SIG-M5 treated with dmso at 0.1 percent for 504 hours (cell line): ENCODE data around the gene PTPRC.

Source experiments
- DNase-seq: peaks from one replicate; lab custom pipeline; 2025; ENCODE audit not compliant: unreplicated experiment; lab: John Stamatoyannopoulos, UW

Gene PTPRC

DNA sequence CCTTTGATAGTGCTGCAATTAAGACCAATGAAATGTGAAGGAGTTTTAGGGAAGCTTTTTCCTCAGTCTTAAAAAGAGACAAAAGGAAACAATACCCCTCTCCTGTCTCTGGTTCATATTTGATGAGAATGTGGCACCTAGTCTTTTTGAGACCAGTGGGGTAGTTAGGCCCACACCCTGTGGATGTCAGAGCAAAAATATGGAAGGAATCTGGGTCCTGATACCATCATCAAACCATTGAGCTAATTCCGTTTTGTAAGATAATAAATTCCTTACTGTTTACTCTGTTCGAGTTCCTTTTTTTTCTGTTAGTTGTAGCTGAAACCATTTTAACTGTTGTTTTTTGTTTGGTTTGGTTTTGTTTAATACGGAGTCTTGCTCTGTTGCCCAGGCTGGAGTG, 33.3 kb downstream of the PTPRC start:
- DNase-seq = no peak

DNA sequence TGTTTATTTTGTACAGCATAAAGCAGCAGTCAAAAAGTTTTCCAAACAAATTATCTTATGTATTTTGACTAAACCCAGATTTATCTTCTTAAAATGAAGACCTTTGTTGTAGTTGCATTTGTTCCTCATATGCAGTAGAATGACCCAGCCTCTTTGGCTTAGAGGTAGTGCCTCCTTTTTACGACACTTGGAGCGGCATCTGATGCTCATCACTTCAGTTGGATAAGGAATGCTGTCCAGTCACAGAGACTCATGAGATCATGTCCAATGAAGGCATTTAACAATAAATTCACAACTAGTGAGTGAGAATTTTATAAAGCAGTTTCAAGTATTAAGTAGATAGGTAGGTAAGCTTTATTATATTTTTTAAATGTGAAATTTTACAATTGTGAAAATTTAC, 35.2 kb downstream of the PTPRC start:
- no peak for DNase-seq

DNA sequence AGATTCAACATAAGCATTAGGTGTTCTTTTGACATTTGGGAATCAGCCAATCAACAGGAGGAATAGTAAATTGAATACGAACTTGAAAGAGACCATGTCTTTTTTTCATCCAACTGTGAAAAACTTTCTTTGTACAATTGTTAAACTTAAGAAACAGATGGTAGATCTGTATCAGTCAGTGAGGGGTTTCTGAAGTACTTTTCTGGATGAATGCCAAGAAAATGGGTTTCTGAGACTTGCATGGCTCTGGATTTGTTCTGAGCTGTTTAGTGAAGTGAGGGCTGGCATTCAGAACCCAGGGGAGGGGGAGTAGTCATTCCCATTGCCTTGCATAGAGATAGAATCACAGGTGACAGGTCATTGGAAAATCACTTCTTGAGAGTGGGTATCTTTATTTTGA, 37.4 kb downstream of the PTPRC start:
- DNase-seq = no peak

DNA sequence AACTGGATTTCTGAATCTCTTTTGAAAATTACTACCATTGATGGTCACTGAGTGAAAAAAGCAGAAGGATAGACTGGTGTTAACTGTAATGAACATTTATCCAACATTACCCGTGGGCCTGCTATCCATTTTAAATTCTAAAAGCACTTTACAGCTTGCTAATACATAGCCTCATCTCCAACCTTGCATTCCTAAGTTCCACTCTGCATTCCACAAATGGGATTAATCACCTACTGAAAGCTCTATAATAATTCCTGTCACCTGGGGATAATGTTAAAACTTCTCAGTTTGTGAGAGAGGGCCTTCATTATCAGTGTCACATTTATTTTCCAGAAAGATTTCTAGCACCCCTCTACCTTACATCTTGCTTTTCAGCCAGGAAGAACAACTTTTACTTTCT, 38.2 kb downstream of the PTPRC start:
- DNase-seq = no peak

DNA sequence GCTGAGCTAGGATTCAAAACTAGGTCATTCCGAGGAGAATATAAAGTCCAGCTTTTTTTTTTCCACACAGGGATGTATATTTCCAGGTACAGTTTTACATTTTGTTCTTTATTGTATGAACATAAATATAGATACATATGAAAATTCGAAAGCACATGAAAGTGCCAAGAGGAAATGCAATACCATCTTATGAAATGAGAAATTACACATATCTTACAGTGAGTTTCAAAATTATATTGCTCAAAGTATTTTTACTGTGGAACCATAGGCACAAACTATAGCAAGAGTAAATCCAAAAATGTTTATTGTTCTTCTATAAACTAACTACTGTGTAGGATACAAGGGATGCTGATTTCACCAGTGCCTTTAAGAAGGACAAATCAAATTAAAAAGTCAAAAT, 39.0 kb downstream of the PTPRC start:
- DNase-seq = peak; percentile 41

DNA sequence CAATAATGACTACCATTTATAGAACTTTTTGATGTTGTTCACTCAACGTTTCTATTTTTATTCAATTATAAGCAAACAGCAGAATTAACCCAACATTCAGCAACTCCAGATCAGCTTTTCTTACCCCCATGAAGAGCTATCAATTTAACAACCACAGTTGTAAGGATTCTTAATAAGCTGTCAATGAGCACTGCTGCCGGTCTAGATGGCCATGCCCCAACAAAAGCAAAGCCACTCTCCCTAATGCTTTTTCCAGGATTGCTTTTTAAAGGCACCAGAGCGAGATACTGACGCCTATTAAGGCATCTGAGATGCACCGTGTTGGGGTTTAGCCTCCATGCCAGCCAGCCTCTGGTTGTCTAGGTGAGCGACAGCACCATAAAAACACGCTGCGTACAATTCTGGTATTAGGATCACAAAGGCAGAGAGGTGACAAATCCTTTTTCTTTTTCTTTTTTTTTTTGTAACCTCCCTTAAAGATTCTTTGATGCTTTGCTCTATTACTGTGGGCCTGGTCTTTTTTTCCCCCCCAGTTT, 39.5 kb downstream of the PTPRC start:
- no peak for DNase-seq

DNA sequence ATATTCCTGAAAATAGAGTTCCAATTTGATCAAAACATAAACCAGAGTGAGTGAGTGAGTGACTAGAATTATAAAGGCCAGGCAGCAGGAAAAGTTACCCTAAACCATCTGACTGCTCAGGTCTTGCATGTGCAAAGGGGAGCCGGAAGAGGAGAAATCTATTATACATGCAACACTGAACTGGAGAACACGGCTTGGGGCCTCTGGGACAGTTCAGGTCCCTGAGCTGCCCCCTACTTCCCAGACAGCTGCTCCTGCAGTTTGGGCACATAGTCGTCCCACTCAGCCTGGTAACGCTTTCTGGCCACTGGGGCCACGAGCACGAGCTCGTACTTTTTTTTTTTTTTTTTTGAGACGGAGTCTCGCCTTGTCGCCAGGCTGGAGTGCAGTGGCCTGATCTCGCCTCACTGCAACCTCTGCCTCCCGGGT, 40.1 kb downstream of the PTPRC start:
- DNase-seq = no peak

DNA sequence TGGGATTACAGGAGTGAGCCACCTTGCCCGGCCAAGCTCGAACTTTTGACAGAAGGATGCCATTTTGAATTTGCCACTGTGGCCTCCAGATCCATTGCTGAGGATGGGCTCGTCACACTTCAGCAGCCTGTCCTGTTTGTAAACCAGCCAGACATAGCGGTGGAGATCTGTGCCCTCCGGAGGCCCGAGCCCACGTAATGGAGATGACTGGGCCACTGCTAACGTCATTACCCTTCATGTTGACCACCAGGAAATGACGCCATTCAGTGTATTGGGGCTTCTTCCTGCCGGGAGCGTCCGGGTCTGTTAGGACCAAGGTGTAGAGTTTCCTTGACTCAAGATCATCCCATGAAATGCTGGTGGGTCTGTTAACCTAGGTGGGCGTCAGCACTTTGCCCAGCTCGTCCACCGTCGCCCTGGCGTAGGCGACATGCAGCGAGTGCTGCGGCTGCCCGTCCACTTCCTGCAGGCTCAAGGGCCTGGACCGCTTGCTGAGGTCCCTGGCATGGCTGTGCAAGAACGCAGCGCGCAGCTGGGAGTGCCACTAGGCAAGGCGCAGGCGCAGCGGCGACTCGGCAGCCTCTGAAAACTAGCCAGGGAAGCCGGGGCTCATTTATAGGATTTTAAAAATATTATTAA, 40.8 kb downstream of the PTPRC start:
- DNase-seq = no peak

DNA sequence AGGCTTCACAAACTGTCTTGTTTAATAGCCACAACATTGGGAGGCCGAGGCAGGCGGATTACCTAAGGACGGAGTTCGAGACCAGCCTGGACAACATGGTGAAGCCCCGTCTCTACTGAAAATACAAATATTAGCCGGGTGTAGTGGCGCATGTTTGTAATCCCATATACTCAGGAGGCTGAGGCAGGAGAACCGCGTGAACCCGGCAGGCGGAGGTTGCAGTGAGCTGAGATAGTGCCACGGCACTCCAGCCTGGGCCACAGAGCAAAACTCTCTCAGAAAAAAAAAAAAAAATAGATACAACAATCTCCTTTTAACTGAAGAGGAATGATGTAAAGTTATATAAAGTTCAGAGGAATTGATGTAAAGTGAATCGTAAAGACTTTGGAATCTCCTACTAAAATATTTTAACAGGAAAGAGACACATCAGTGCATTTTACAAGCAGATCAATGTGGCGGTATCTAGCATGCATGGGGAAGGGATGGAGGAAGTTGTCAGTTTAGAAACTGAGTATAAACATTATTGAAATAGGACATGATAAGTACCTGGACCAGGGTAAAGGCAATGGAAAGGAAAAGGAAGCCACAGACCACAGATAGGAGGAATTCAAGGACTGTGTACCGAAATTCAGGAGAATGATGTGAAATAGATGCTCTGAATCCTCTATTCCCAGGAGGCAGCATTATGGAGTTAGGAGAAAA, 41.5 kb downstream of the PTPRC start:
- no peak for DNase-seq

DNA sequence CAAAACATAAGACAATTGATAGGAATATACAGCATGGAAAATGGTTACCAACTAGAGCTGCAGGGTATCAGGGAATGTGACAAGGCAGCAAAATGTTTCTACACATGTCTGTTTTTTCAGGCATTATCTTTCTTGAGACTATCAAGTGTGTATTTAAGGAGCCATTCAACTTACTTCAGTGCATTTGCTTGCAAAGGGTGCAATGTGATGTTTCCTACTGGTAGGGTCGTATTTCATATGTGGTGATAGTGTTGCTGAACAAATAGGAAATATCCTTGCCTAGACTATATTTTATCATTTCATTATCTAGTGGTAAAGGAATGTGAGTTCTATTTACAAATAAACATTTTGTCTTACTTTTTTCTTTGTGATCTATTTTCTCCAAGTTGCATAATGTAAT, 42.4 kb downstream of the PTPRC start:
- peak; percentile 68 for DNase-seq

DNA sequence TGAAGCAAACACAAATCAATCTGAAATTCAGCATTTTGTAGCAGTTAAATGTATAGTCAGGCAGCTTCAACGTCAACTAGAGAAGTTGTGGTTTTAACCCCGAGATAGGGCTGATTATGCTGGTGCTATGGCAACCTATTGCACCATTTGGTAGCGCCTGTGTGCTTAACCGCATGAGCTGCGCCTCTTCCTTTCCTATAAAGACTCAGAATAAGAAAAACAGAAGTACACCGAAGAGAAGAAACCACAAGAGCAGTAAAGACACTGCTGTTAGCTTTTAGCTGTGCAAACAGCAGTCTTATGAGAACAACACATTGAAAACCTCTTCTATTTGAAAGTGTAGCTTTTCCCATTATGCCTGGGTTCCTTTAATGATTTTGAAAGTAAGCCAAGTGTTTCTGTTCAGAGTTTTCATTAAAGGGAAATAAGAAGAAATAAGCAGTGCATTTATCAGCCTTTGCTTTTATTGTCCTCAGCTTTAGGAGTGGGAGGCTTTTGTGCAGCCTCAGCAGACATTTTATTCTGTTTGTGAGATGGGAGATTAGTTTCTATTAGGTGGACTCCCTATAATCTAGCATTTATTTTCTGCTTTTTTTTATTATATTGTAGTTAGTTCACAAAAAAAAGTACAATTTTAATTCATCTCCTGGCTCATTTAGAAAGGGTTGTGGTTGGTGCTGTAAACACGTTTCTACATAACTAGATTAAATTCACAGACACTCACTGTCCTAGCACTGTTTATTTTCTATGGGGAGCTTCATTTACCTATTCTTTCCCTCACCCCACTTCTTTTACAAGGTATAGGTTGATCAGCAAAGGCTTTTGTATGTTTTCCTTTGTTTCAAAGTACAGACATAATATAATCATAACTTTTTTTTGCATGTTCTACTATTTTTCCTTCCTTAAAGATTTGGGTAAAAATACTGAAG, 43.3 kb downstream of the PTPRC start:
- peak; percentile 100 for DNase-seq

DNA sequence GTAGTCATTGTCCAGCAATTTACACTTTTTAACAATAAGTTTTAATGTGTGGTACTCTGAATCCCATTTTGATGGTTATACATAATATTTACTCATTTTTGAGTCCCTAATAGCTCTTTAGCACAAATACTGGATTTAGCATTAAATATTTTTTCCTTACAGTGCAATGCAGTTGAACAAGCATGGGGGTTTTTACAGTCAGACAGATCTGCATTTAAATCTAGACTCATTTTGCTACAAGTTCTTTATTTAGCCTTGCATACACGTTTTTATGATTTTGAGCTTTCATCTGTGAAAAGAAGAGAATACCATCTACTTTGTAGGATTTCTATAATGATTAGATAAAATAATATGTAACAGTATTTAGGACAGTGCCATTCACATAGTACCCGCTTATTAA, 44.0 kb downstream of the PTPRC start:
- no peak for DNase-seq

DNA sequence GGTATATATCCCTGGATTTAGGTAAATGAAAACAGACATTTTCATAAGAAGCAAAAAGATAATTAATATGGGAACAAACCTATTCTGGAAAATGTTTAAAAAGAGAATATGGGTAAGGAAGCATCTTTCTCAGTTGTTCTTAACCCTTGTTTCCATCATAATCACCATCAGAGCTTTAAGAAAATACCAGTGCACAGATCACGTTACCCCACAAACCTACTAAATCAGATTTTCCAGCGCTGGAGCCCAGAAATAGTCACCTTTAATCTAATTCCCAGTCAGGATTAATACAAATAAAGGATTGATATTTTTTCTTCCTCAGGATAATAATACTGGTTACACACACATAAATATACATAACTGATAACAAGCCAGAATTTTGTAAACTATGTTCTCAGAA, 44.6 kb downstream of the PTPRC start:
- no peak for DNase-seq

DNA sequence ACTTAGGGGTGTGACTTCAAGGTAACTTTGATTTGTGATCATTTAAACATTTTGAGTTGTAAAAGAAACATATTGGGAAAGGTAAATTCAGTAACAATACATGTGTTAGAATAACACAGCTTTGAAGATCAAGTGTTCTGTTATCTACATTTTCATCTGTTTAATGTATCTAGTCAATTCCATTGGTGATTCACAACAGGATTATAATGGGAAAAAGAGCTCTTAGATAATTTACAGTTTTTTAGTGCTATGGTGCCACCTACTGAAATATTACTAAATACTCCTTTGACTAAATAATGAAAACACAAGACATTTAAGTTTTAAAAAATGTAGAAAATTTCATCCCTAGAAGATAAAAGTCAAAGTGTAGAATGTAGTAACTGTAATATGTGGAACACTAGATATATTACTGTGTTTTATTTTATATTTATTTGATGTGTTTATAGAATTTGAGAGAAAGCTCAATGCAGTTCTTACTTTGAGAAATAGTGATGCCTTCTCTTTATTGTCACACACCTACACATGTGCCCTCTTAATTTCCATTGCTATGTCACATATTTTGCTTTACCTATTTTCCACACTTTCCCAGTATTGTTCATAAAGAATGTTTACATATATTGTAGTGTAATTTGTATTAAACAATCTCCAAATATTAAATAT, 47.4 kb downstream of the PTPRC start:
- peak; percentile 63 for DNase-seq

DNA sequence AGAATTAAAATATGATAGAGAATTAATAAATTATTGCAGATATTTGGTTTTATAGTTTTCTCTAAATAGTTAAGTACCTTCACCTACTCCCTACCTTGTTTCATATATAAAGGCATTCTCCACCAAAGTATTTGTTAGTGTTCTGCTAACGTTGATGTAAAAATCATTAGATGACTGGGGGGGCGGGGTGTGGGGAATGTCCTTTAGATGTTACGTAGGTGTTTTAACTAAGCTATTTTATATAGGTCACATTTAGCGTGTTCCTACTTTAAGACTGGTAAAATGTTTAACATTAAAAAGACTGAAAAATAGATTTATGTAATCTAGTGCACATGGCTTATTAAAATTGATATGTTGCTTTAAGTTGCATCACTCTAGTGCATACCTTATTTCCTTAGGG, 48.6 kb downstream of the PTPRC start:
- no peak for DNase-seq

DNA sequence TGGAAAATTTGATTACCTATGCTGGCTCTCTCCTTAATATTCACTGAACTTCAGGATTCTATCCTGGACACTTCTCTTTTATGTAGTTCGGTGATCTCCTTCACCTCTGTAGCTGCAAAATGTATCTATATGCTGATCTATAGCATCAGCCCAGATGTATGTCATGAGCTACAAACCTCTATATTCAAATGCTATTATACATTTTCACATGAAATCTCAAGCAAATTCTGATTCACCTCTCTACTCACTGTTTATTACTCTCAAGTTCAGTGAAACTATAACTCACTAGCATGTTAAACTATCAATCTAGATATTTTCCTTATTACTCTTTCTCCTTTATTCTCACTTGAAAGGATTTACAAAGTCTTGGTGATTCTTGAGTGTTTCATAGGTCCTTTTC, 52.2 kb downstream of the PTPRC start:
- no peak for DNase-seq

DNA sequence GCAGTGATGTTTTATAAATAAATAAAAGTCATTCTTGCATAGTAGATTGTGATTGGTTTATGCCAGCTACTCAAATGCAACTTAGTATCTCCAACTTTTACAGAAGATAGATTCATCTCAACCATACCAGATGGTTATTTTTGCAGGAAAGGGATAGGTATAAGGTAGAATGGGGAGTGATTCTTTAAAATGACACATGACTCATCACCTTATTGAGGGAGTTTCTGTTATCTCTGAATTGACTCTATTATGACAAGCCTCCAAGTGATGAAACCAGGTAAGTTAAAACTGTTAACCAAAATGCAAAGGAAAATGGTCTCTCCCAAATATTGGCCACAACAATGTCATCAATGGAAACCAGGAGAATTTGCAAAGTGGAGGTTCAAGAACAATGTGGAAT, 54.5 kb downstream of the PTPRC start:
- no peak for DNase-seq

DNA sequence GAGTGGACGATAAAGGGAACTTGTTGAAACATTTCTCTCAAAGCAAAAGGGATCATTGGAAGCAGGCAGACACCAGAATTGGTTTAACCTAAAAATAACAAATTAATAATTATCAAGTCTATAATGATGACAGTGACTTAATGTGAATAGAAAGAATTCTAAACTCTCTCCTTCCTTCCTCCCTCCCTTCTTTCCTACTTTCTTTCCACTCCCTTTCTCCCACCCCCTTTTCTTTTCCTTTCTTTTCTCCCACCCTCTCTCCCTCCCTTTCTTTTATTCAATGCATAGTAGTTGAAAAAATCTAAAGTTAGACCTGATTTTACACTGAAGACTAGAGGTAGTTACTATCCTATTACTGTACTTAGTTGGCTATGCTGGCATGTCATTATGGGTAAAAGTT, 55.7 kb downstream of the PTPRC start:
- DNase-seq = no peak

DNA sequence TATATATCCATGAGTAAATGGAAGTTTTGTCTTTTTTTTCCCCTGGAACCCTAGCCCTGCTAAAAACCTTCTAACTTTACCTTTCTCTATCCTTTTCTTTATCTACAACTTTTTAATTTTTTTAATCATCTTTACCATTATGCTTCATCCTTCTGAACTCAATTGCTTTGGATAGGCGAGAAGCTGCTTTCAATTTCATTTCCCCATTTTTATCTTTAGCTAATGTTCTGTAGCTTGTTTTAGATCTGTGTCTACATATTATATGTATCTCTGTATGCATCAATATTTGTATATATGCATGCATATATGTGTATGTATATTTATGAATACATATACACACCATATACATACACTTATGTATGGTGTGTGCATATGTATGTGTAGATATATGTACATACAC, 57.4 kb downstream of the PTPRC start:
- peak; percentile 54 for DNase-seq

DNA sequence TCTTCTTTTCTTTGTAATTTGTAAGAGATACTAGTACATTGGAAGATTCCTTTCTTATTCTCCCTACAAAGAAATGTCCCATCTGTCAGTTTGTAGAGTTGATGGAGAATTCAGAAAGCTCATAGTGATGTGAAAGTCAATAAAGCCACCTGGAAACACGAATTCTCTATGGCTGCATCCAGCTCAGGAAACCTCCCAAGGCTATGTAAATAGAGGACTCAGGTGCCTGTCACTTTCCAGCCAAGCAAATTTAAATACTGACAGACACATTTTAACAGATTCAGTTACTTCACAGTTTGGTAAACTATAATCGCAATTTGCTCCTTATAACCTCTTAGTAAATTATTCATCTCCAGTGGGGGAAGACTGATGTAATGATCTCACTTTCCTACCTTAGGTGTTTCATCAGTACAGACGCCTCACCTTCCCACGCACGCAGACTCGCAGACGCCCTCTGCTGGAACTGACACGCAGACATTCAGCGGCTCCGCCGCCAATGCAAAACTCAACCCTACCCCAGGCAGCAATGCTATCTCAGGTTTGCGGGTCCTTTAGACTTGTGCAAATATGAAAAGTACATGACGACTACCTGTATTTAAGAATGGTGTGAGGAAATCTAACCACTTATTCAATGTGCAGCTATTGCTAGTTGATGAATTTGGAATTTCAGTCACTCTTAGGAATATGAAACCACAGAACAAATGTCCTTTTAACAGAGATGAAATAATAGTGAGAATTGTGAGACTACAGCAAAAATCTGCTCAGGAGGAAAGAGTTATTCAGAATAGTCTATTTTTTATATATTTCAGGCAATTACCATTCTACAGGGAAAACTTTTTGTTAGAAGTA, 60.6 kb downstream of the PTPRC start:
- no peak for DNase-seq
